ENCODE results near the gene MYO1E.

Gene MYO1E

DNA sequence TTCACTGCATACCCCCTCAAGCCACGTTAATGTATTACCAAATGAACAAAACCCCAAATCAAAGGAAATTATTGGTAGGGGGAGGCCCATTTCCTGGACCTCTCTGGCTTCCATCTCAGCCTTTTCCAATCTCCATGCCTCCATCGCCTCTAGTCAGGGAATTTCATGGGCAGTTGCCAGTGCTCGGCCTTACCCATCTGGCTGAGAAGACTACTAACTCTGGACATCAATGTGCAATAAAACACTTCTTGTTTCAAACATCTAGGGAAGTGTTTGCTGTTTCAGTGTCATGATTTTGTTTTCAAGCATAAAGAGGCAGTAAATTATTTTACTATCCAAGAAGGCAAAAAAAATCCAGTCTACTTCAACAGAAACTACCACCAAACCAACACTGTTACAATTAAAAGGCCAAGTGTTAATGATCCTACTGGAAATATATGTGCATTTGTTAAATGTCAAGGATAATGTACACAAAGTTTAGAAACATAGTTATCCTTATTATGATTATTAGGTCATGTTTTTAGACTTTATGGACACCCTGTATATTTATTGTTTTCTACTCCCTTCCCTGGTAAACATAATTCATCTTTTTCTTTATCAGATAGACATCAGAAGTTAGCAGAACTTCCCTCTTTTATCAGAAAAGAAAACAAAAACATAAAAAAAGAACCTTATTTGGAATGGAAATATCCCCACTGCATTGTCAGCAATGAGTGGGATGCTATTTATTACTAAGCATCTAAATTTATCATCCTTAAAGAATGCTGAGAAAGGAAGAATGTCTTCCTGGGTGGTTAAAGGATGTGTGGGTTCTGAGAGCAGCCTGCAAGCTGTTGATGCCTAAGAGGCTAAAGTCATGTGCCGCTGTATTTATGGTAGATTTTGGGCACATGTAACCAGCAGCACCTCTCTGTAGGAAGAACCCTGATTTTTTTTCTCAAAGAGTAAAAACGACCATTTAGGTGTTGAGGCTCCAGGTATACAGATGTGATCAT is 150.9 kb downstream of the MYO1E start:
- TF ChIP-seq FOXP2 (optimal IDR thresholded peaks at IDR 0.05; ENCODE audit: control extremely low read depth, extremely low read length, insufficient read depth) (no peak), EZH2 (IDR thresholded peaks at IDR 0.05) (no peak), POLR2AphosphoS5 (IDR thresholded peaks at IDR 0.05; ENCODE audit: borderline replicate concordance, low read depth, low read length) (no peak)
- Histone ChIP-seq H3K9ac (ENCODE audit: insufficient read length) (no peak overlapping the region), H3K27ac (no peak overlapping the region), H3K9me3 (ENCODE audit: low read depth, low read length) (no peaks in the 10 kb centered on the region), H3K36me3 (ENCODE audit: insufficient read depth, low read length) (no peaks in the 10 kb centered on the region), H3K4me3 (no peak overlapping the region)
- DNase-seq (ENCODE audit: low read depth, low spot score): no peak

DNA sequence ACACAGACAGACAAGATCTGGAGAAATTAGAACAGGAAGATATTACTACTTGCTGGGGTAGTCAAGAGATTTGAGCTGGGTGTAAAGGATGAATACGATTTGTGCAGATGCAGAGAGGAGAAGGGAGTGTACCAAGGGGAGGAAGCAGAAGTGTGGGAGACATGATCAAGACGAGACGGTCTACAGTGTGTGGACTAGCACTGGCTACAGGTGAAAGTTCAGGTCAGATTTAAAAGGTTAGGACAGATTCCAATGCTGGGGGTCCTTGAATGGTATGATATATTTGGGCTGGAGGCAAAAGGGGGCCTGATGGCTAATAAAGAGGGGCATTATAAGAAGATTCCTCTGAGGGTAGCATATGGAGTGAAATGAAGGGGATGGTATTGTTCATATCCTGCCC is 154.0 kb downstream of the MYO1E start:
- no peak overlapping the region for H3K4me3 ChIP-seq
- no peaks in the 10 kb centered on the region for H3K36me3 ChIP-seq (ENCODE audit: insufficient read depth, low read length)

DNA sequence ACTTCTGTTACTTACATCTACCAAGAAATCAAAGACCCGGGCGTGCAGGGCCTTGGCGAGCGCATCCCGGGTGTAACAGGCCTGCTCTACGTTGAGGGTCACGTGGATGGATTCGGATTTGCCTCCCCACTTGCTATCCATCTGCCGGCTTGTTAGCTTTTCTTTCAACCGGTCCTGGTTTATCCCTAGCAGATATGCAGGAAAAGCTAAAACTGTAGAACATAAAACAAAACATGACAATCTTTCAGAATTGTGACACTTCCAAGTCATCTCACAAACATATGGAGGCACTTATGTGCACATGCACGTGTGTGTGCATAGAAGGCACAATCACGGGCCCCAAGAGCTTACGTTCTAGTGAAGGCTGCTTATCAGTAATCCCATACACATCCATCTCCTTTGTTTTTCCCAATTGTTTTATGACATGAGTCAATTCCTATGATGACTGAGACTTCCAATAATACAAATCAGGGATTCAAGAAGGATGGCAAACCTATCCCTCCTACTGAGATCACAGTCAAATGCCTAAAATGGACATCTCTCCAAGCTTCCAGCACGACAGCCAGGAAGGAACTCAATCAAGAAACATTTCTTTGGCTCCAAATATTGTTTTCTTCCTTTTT is 154.7 kb downstream of the MYO1E start:
- Histone ChIP-seq H3K9ac (ENCODE audit: insufficient read length) (no peak overlapping the region), H3K9me3 (ENCODE audit: low read depth, low read length) (no peaks in the 10 kb centered on the region), H3K4me3 (no peak overlapping the region), H3K36me3 (ENCODE audit: insufficient read depth, low read length) (no peaks in the 10 kb centered on the region), H3K27ac (no peak overlapping the region)
- DNase-seq (ENCODE audit: low read depth, low spot score): no peak
- TF ChIP-seq FOXP2 (optimal IDR thresholded peaks at IDR 0.05; ENCODE audit: control extremely low read depth, extremely low read length, insufficient read depth) (no peak), POLR2AphosphoS5 (IDR thresholded peaks at IDR 0.05; ENCODE audit: borderline replicate concordance, low read depth, low read length) (no peak)

More for the DNA sequence above, 154.0 kb downstream of the MYO1E start:
- Histone ChIP-seq H3K27ac (no peak overlapping the region), H3K9me3 (ENCODE audit: low read depth, low read length) (no peaks in the 10 kb centered on the region), H3K9ac (ENCODE audit: insufficient read length) (no peak overlapping the region)
- no peak for DNase-seq (ENCODE audit: low read depth, low spot score)
- TF ChIP-seq POLR2AphosphoS5 (IDR thresholded peaks at IDR 0.05; ENCODE audit: borderline replicate concordance, low read depth, low read length): no peak
- no peak for TF ChIP-seq EZH2 (IDR thresholded peaks at IDR 0.05)
- TF ChIP-seq FOXP2 (optimal IDR thresholded peaks at IDR 0.05; ENCODE audit: control extremely low read depth, extremely low read length, insufficient read depth): no peak

DNA sequence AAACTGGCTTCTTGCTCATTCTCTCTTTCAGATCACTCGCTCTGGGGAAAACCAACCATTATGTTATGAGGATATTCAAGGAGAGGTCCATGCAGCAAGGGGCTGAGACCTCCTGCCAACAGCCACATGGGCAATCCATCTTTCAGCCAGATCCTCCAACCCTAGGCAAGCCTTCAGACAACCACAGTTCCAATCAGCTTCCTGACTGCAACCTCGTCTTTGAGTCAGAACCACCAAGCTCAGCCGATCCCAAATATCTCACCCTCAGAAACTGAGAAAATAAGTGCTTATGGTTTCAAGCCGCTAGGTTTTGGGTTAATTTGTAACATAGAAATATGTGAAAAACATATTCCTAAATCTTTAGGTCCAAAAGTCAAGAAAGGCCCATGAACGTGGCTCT is 155.8 kb downstream of the MYO1E start:
- no peak overlapping the region for H3K4me3 ChIP-seq
- TF ChIP-seq POLR2AphosphoS5 (IDR thresholded peaks at IDR 0.05; ENCODE audit: borderline replicate concordance, low read depth, low read length): no peak
- no peak for TF ChIP-seq FOXP2 (optimal IDR thresholded peaks at IDR 0.05; ENCODE audit: control extremely low read depth, extremely low read length, insufficient read depth)
- TF ChIP-seq EZH2 (IDR thresholded peaks at IDR 0.05): no peak
- no peak overlapping the region for H3K9ac ChIP-seq (ENCODE audit: insufficient read length)
- DNase-seq (ENCODE audit: low read depth, low spot score): no peak
- no peaks in the 10 kb centered on the region for H3K36me3 ChIP-seq (ENCODE audit: insufficient read depth, low read length)
- H3K27ac ChIP-seq: no peak overlapping the region
- H3K9me3 ChIP-seq (ENCODE audit: low read depth, low read length): no peaks in the 10 kb centered on the region

DNA sequence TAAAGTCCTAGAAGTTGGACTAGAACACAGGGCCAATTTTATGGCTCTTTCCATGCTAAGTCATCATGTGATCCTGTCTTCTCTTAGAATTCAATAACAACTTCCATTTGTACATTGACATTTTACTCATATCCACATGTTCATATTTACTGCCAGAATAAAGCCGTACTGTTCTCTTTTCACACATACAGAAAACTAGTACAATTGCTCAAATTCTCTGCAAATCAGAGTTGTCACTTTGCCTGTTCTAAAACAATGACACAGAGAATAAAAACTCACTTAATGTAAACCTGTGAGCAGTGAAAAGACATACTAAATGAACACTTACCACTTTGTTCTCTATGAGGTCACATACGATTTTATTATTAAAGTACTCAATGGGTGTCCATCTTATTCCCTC is 162.5 kb downstream of the MYO1E start:
- no peak overlapping the region for H3K4me3 ChIP-seq
- TF ChIP-seq EZH2 (IDR thresholded peaks at IDR 0.05) (no peak), FOXP2 (optimal IDR thresholded peaks at IDR 0.05; ENCODE audit: control extremely low read depth, extremely low read length, insufficient read depth) (no peak), POLR2AphosphoS5 (IDR thresholded peaks at IDR 0.05; ENCODE audit: borderline replicate concordance, low read depth, low read length) (no peak)
- H3K27ac ChIP-seq: no peak overlapping the region
- H3K36me3 ChIP-seq (ENCODE audit: insufficient read depth, low read length): no peaks in the 10 kb centered on the region
- H3K9ac ChIP-seq (ENCODE audit: insufficient read length): no peak overlapping the region
- DNase-seq (ENCODE audit: low read depth, low spot score): no peak
- H3K9me3 ChIP-seq (ENCODE audit: low read depth, low read length): no peaks in the 10 kb centered on the region

- no peak for TF ChIP-seq POLR2AphosphoS5 (IDR thresholded peaks at IDR 0.05; ENCODE audit: borderline replicate concordance, low read depth, low read length)
- no peak for TF ChIP-seq EZH2 (IDR thresholded peaks at IDR 0.05)
- no peak for TF ChIP-seq FOXP2 (optimal IDR thresholded peaks at IDR 0.05; ENCODE audit: control extremely low read depth, extremely low read length, insufficient read depth)
- Histone ChIP-seq H3K4me3 (no peak overlapping the region), H3K9me3 (ENCODE audit: low read depth, low read length) (no peaks in the 10 kb centered on the region), H3K27ac (no peak overlapping the region), H3K9ac (ENCODE audit: insufficient read length) (no peak overlapping the region), H3K36me3 (ENCODE audit: insufficient read depth, low read length) (no peaks in the 10 kb centered on the region)
- no peak for DNase-seq (ENCODE audit: low read depth, low spot score)
These were observed 163.9 kb downstream of the MYO1E start for GRCh38 chr15:59208613-59209249.

DNA sequence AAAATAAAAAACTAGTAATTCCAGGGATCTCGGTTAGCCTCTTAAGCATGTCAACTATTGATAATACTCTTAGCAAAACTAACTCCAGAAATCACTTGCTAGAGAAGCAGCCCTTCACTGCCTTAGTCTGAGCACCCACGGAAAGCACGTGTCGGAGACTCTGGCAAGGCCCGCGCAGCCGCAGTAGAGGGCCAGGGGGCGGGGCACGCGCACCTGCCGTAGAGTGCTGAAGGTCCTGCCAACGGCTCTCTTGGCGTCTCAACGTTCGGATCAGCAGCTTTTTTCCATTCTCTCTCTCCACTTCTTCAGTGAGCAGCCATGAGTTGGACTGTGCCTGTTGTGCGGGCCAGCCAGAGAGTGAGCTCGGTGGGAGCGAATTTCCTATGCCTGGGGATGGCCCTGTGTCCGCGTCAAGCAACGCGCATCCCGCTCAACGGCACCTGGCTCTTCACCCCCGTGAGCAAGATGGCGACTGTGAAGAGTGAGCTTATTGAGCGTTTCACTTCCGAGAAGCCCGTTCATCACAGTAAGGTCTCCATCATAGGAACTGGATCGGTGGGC is 166.0 kb downstream of the MYO1E start, which contains the start of gene LDHAL6B:
Gene LDHAL6B (plus strand): TSS at position 221 of the 561 bp plus-strand sequence. CDS start 98 bp downstream, at position 319.
- no peak for DNase-seq (ENCODE audit: low read depth, low spot score)
- TF ChIP-seq POLR2AphosphoS5 (IDR thresholded peaks at IDR 0.05; ENCODE audit: borderline replicate concordance, low read depth, low read length): no peak
- no peak for TF ChIP-seq EZH2 (IDR thresholded peaks at IDR 0.05)
- no peak for TF ChIP-seq FOXP2 (optimal IDR thresholded peaks at IDR 0.05; ENCODE audit: control extremely low read depth, extremely low read length, insufficient read depth)
- H3K36me3 ChIP-seq (ENCODE audit: insufficient read depth, low read length): no peaks in the 10 kb centered on the region
- H3K27ac ChIP-seq: no peak within 1 kb of the TSS
- no peak within 1 kb of the TSS for H3K9ac ChIP-seq (ENCODE audit: insufficient read length)
- H3K4me3 ChIP-seq: no peak within 1 kb of the TSS
- H3K9me3 ChIP-seq (ENCODE audit: low read depth, low read length): no peaks in the 10 kb centered on the region
